Coronary artery (tissue), 2 donors: ENCODE results near the gene SELENOP.

Experiments used
- DNase-seq: peaks from one replicate; pipeline ENCODE4 v3.0.0-alpha.2; 2017; ENCODE audit warnings: low spot score
- H3K27ac ChIP-seq, 2 donors: fragments of 200-600 bp; sonication (generic); one replicate each; pipeline ENCODE4 v1.5.1; 2016 to 2019
- H3K4me3 ChIP-seq: fragments of 200-600 bp; sonication (generic); 2 replicates; pipeline ENCODE4 v1.5.1; 2016; ENCODE audit warnings: mild to moderate bottlenecking, moderate library complexity
- TF ChIP-seq, protein P1 (sequence below): fragments of 200-600 bp; sonication (generic); IDR thresholded peaks from one replicate; pipeline ENCODE4 v1.5.1; 2019; ENCODE audit warnings: antibody characterized with exemption

The SELENOP gene

DNA sequence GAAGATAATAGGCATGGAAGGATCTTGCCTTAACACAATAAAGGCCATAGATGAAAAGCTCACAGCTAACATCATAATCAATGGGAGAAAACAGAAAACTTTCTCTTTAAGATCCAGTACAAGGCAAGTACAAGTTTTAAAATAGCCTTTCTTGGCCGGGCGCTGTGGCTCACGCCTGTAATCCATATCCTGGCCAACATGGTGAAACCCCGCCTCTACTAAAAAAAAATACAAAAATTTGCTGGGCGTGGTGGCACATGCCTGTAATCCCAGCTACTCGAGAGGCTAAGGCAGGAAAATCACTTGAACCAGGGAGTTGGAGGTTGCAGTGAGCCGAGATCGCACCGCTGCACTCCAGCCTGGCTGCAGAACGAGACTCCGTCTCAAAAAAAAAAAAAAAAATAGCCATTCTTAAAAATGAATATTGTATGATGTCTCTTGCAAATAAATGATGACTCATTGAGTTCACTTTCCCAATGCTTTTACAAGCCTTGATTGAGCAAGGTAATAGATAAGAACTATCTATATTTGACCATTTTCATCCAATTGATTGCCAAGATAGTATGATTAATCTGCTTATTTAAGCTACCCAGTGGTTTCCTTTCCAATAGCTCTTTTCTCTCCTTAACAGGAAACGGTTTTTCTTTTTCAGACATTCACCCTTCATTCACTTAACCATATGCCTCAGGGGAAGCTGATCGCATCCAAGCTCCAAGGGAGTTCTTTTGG is 39.3 kb downstream of the SELENOP start:
- TF ChIP-seq, protein P1, sequence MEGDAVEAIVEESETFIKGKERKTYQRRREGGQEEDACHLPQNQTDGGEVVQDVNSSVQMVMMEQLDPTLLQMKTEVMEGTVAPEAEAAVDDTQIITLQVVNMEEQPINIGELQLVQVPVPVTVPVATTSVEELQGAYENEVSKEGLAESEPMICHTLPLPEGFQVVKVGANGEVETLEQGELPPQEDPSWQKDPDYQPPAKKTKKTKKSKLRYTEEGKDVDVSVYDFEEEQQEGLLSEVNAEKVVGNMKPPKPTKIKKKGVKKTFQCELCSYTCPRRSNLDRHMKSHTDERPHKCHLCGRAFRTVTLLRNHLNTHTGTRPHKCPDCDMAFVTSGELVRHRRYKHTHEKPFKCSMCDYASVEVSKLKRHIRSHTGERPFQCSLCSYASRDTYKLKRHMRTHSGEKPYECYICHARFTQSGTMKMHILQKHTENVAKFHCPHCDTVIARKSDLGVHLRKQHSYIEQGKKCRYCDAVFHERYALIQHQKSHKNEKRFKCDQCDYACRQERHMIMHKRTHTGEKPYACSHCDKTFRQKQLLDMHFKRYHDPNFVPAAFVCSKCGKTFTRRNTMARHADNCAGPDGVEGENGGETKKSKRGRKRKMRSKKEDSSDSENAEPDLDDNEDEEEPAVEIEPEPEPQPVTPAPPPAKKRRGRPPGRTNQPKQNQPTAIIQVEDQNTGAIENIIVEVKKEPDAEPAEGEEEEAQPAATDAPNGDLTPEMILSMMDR = no peak
- DNase-seq = no peak
- Histone ChIP-seq H3K4me3 (no peak overlapping the region), H3K27ac (no peak overlapping the region)

DNA sequence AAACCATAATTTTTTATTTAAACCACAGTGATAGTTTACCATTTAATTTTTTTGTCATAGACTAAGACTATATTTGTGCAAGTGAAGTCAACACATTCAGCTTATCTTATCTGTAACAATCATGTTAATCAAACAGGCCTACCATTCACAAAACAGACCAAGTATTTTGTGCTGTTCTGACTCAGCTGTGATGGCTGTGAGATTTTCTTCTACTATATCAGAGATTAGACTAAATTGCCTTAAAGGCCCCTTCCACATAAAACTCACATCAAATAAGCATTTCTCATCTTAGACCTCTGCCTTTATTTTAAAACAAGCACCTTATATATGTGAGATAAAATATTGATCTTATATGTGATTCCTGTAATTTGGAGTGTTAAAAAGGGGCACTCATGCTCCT is 41.7 kb downstream of the SELENOP start:
- Histone ChIP-seq H3K27ac (no peak overlapping the region), H3K4me3 (no peak overlapping the region)
- TF ChIP-seq, protein P1 = no peak
- DNase-seq = no peak

DNA sequence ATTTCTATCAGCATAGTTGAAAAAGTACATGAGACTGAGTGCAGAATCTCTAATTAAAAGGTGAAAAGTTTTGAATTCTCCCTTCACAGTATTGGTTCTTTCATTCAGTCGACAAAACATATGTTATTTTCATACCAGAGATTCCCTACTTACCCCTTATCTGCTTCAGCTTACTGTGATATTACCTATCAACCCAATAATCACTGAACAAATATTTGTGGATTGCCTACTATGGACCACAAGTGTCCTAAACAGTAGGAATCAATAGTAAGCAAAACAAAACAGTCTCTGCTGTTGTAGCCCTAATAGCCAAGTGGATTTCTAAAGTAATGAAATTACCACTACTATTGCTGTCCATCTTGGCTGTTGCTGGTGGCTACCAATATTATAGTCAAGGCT is 43.6 kb downstream of the SELENOP start:
- DNase-seq = no peak
- H3K27ac ChIP-seq = no peak overlapping the region
- TF ChIP-seq, protein P1 = no peak
- no peak overlapping the region for H3K4me3 ChIP-seq

DNA sequence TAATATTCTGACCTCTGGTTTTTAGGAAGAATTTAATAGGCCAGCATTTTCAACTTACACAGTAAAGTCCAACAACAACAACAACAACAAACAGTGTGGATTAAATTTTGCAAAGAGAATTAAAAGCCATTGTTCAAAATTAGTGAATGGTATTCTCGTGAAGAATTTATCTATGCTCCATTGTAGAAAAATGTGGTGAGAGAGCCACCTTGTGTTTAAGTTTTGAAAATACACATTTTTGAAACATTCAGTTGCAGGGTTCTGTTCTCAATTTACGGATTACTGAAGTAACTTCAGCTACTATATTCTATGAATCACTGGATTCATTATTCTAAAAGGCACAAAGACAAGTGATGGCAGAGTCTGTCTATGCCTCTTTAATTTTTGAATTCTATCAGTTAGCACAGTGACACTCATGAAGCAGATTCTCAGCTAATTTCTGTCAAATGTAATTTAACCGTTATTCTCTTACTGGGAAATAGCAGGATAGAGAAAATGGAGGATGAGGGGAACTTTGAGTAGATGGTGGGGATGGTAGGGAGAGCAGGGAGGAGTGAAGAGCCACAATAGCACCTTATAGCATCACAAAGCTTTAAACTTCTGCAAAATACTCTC is 44.1 kb downstream of the SELENOP start:
- TF ChIP-seq, protein P1 = no peak
- no peak overlapping the region for H3K4me3 ChIP-seq
- no peak for DNase-seq
- no peak overlapping the region for H3K27ac ChIP-seq

GRCh38 chr5:42761791-42762190 is 49.9 kb downstream of the SELENOP start:
- Histone ChIP-seq H3K27ac (no peak overlapping the region), H3K4me3 (no peak overlapping the region)
- TF ChIP-seq, protein P1 = no peak
- DNase-seq = no peak

DNA sequence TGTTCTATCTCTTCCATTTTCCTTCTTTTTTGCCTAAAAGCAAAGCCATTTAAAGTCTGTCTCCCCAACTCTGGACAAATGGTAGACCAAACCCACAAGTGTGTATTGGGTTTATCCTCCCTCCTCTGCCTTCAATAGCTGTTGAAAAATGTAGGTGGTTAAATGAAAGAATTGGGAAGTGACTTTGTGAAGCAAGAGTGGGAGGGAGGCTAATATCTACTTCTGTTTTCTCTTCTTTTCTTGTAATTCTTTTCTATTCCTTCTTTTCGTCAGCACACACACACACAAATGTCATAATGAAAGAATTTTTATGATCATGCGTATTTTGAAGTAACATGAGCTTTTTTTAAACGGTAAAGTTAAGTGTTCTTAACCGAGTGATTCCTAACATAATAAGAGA is 51.3 kb downstream of the SELENOP start:
- no peak overlapping the region for H3K27ac ChIP-seq
- no peak overlapping the region for H3K4me3 ChIP-seq
- TF ChIP-seq, protein P1 = no peak
- no peak for DNase-seq

DNA sequence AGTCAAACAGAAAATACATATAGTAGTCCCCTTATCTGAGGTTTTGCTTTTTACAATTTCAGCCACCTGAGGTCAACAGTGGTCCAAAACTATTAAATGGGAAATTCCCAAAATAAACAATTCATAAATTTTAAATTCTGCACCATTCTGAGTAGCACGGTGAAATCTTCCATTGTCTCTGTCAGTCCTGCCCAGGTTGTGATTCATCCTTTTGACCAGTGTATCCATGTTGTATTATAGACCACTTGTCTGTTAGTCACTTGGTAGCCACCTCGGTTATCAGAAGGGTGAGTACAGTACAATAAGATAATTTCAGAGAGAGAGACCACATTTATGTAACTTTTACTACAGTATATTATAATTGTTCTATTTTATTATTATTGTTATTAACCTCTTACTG is 52.2 kb downstream of the SELENOP start:
- Histone ChIP-seq H3K4me3 (no peak overlapping the region), H3K27ac (no peak overlapping the region)
- DNase-seq = no peak
- TF ChIP-seq, protein P1 = no peak
